ENCODE measurements around the gene ENTPD7. TPM values are rescaled to one million over a fixed set of nuclear protein-coding genes. Genes with fewer than 3 reads are reported as not detected.

Gene ENTPD7
- total RNA-seq, 1 experiment from 2014 or later, result 11.4 TPM

GRCh38 chr10:99685597-99685967 is 26.3 kb downstream of the ENTPD7 start:
- POLR2A ChIA-PET, result no interaction called here
- no peaks in the 10 kb centered on the region for H3K27me3 Mint-ChIP-seq (ENCODE audit: low read depth)
- H3K27ac Mint-ChIP-seq, result peak overlapping the region; percentile 33; the same call in 1 of the 2 replicates
- DNase-seq (ENCODE audit: low spot score) (no peak), ATAC-seq (no peak)
- H3K9me3 Mint-ChIP-seq, result no peaks in the 10 kb centered on the region
- H3K4me3 Mint-ChIP-seq, result no peak overlapping the region
- TF ChIP-seq ZNF423 (CRISPR knock-in tag; IDR thresholded peaks at IDR 0.05) (no peak), ZSCAN18 (CRISPR knock-in tag; IDR thresholded peaks at IDR 0.05) (no peak), FOXP1 (CRISPR knock-in tag; IDR thresholded peaks at IDR 0.05; ENCODE audit: borderline replicate concordance) (no peak), FOXP4 (CRISPR knock-in tag; IDR thresholded peaks at IDR 0.05) (no peak), RORB (CRISPR knock-in tag; IDR thresholded peaks at IDR 0.05) (no peak), JAZF1 (CRISPR knock-in tag; IDR thresholded peaks at IDR 0.05) (no peak)
- no peaks in the 10 kb centered on the region for H3K36me3 Mint-ChIP-seq
- CTCF ChIA-PET, result no interaction called here
- H3K4me1 Mint-ChIP-seq, result no peaks in the 10 kb centered on the region

- TF ChIP-seq MYBL2 (CRISPR knock-in tag; IDR thresholded peaks at IDR 0.05), result no peak
- ChIA-PET CTCF (no interaction called here), POLR2A (no interaction called here)
- DNase-seq (ENCODE audit: low spot score), result no peak
- no peak for ATAC-seq
- Mint-ChIP-seq H3K27ac (no peak overlapping the region), H3K4me3 (no peak overlapping the region), H3K27me3 (ENCODE audit: low read depth) (no peaks in the 10 kb centered on the region), H3K4me1 (no peaks in the 10 kb centered on the region), H3K36me3 (peaks cover 3% of the 10 kb centered on the region), H3K9me3 (no peaks in the 10 kb centered on the region)
These were observed 30.2 kb downstream of the ENTPD7 start for GRCh38 chr10:99689461-99689860.

GRCh38 chr10:99693933-99694583 is 34.7 kb downstream of the ENTPD7 start:
- POLR2A ChIA-PET, result no interaction called here

More at GRCh38 chr10:99693933-99694583, 34.7 kb downstream of the ENTPD7 start:
- no peaks in the 10 kb centered on the region for H3K4me1 Mint-ChIP-seq
- DNase-seq (ENCODE audit: low spot score) (no peak), ATAC-seq (no peak)
- H3K36me3 Mint-ChIP-seq, result peaks cover 16% of the 10 kb centered on the region
- H3K4me3 Mint-ChIP-seq, result no peak overlapping the region
- H3K9me3 Mint-ChIP-seq, result no peaks in the 10 kb centered on the region
- TF ChIP-seq RELA (CRISPR knock-in tag; IDR thresholded peaks at IDR 0.05; ENCODE audit: borderline replicate concordance) (no peak), FOXP4 (CRISPR knock-in tag; IDR thresholded peaks at IDR 0.05) (no peak), ZNF317 (CRISPR knock-in tag; IDR thresholded peaks at IDR 0.05; ENCODE audit: borderline replicate concordance, low read depth) (no peak), TEAD1 (CRISPR knock-in tag; IDR thresholded peaks at IDR 0.05) (no peak), MXD4 (CRISPR knock-in tag; IDR thresholded peaks at IDR 0.05; ENCODE audit: borderline replicate concordance) (no peak), E2F4 (CRISPR knock-in tag; IDR thresholded peaks at IDR 0.05; ENCODE audit: borderline replicate concordance, low read depth) (no peak), IRF2 (CRISPR knock-in tag; IDR thresholded peaks at IDR 0.05; ENCODE audit: borderline replicate concordance, low read depth) (no peak), ZNF232 (CRISPR knock-in tag; IDR thresholded peaks at IDR 0.05) (no peak), SP1 (CRISPR knock-in tag; conservative IDR thresholded peaks at IDR 0.05) (no peak), SMAD4 (CRISPR knock-in tag; IDR thresholded peaks at IDR 0.05) (no peak)
- H3K27ac Mint-ChIP-seq, result no peak overlapping the region
- CTCF ChIA-PET, result no interaction called here
- H3K27me3 Mint-ChIP-seq (ENCODE audit: low read depth), result no peaks in the 10 kb centered on the region
